Duodenal mucosa (tissue), 2 donors: ENCODE measurements around the gene RPRM.

Source experiments
- H3K27ac ChIP-seq: one replicate; pipeline ENCODE4 v1.7.0; 2013; ENCODE audit warnings: low read depth, low read length
- H3K27me3 ChIP-seq, 2 donors: one replicate each; pipeline ENCODE4 v1.7.0; 2013; ENCODE audit warnings: low read length in 2 of 2, control low read depth in 1 of 2; ENCODE audit not compliant: insufficient read depth in 2 of 2, control insufficient read depth in 1 of 2
- H3K36me3 ChIP-seq, 2 donors: one replicate each; pipeline ENCODE4 v1.7.0; 2013; ENCODE audit warnings: low read length in 2 of 2, control low read depth in 1 of 2; ENCODE audit not compliant: insufficient read depth in 2 of 2, control insufficient read depth in 1 of 2
- H3K4me1 ChIP-seq, 2 donors: one replicate each; pipeline ENCODE4 v1.7.0; 2013; ENCODE audit warnings: low read length in 2 of 2, control low read depth in 1 of 2; ENCODE audit not compliant: insufficient read depth in 2 of 2, control insufficient read depth in 1 of 2
- H3K4me3 ChIP-seq, 2 donors: one replicate each; pipeline ENCODE4 v1.7.0; 2013; ENCODE audit warnings: low read length in 2 of 2, low read depth in 1 of 2
- H3K9ac ChIP-seq, 2 donors: one replicate each; pipeline ENCODE4 v1.7.0; 2013; ENCODE audit warnings: low read length in 2 of 2, low read depth in 1 of 2
- H3K9me3 ChIP-seq, 2 donors: one replicate each; pipeline ENCODE4 v1.7.0; 2013; ENCODE audit warnings: low read length in 2 of 2, control low read depth in 1 of 2; ENCODE audit not compliant: control insufficient read depth in 1 of 2

The RPRM gene

DNA sequence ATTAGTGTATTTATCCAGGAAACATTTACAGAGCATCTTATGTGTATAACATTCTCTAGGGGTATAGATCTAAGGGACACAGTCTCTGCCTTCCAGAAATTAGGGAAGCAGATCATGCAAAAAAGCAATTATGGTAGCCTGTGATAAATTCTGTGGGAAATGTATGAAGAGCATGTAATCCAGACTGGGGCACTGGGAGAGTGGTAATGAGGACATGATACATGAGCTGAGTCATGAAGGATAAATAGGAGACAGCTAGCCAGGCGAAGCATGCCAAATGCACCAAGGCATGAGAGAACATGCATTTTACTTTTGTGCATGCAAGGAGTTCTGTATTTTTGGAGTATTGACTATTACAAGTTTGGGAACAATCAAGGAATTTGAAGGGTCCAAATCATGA lies 8.9 kb upstream of the RPRM start:
- H3K4me1 ChIP-seq = no peaks in the 10 kb centered on the region
- no peak overlapping the region for H3K27ac ChIP-seq
- H3K36me3 ChIP-seq = no peaks in the 10 kb centered on the region
- H3K4me3 ChIP-seq = no peak overlapping the region
- H3K9ac ChIP-seq = no peak overlapping the region
- H3K9me3 ChIP-seq = no peaks in the 10 kb centered on the region
- H3K27me3 ChIP-seq = no peaks in the 10 kb centered on the region

DNA sequence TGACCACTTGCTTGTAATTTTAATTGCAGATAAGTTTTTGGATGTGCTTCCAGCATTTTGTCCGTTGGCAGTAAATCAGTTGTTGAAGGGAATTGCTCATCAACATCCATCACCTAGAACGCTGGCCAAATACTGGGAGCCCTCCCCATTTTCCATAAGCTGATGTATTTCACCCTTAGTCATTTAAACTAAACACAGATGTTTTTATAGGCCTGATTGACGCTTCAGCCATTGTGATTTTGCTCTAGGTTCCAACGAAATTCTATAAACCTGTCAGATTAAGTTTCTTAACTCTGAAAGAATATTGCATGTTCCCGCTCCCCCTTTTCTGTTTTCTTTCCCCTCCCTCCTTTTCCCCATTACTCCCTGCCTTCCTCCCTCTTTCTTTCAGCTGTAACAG lies 1.0 kb upstream of the RPRM start:
- Histone ChIP-seq H3K9me3 (no peaks in the 10 kb centered on the region), H3K4me1 (peaks cover 12 to 14% of the 10 kb centered on the region in 2 donors), H3K4me3 (no peak overlapping the region), H3K36me3 (no peaks in the 10 kb centered on the region), H3K27ac (no peak overlapping the region), H3K27me3 (peaks cover 32 to 39% of the 10 kb centered on the region in 2 donors), H3K9ac (no peak overlapping the region)

DNA sequence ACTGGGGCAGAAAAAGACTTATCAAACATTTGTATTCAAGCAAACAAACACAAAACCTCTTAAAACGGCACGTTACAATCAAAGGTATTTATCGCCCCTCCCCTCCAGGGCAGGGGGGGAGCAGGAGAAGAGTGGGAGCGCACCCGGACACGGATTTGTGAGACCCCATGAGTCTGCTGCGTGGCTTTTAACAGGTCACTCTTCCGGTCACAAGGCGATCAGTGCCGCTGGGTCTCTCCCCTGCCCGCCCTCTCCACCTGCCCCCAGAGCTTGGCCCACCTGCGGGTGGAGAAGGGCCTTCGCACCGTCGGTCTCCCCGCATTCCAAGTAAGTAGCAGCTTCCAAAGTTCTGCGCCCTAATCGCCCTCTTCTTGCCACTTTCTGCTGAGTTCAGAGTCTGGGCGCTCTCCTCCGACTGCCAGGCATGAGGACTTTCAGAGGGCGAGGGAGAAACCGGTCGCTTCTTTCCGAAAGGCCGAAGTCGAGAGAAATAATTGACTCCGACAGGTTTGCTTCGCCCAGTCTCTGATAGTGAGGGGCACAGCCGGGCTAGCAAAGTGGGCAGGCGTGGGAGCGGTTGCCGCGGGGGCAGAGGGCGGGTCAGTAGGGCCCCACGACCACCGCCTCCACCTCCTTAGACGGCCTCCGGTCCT lies 800 bp downstream of the RPRM start:
- peaks cover 12 to 14% of the 10 kb centered on the region in 2 donors for H3K4me1 ChIP-seq
- H3K27ac ChIP-seq = no peak overlapping the region
- peaks cover 32 to 39% of the 10 kb centered on the region in 2 donors for H3K27me3 ChIP-seq
- no peaks in the 10 kb centered on the region for H3K36me3 ChIP-seq
- H3K4me3 ChIP-seq = peak overlapping the region; percentile 61 to 70
- no peak overlapping the region for H3K9ac ChIP-seq
- no peaks in the 10 kb centered on the region for H3K9me3 ChIP-seq

DNA sequence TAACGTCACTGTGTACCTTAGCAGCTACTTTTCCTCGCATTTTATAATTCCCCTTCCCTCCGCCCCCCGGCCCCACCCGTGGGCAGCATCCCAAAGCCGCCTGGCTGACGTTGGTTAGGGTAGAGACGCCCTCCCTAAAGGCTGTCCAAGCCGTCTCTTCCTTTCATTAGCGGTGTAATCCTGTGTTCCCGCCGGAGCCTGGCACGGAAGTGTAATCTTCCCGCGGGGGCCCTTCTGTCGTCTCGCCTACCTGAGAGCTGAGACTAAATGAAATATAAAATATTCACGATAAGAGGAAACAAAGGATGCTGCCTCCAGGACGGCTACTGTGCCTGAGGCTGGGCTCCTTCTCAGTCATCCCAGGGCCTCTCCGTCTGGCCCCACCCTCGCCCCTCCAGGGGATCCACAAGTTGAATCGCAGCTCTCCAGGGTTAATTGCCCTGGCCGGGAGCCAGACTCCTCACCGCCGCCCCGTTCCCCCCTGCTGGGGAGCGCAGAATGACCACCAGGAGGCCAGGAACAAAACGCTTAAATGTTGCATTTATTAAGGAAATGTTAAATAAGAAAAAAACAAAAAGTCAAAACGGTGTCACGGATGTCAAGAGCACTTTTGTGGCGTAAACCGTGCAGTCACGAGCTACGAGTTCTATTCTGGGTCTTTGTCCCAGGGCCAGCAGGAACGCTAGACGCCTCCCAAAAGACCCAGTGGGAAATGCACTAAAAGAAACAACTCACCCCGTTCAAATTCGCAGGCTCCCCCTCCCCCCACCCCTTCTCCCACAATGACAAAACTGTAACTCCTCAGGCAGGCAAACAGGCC lies 1.5 kb downstream of the RPRM start:
- Histone ChIP-seq H3K27ac (no peak overlapping the region), H3K9ac (no peak overlapping the region), H3K4me3 (no peak overlapping the region), H3K36me3 (no peaks in the 10 kb centered on the region), H3K27me3 (peaks cover 32 to 39% of the 10 kb centered on the region in 2 donors), H3K9me3 (no peaks in the 10 kb centered on the region), H3K4me1 (peaks cover 12 to 14% of the 10 kb centered on the region in 2 donors)

DNA sequence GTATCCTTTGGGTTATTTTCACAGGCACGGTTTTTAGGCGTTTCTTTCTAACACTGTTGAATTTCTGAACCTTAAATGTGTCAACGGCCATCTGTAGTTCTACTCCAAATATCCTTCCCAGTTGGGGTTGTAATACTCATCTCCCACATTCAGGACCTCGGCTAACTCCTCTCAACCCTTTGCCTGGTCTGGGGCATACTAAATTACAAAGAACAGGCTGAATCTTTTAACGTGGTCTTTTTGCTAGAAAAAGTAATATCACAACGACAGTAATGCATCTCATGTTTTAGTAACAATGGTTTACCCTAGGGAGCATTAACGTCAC lies 2.1 kb downstream of the RPRM start:
- Histone ChIP-seq H3K27me3 (peaks cover 32 to 39% of the 10 kb centered on the region in 2 donors), H3K36me3 (no peaks in the 10 kb centered on the region)

DNA sequence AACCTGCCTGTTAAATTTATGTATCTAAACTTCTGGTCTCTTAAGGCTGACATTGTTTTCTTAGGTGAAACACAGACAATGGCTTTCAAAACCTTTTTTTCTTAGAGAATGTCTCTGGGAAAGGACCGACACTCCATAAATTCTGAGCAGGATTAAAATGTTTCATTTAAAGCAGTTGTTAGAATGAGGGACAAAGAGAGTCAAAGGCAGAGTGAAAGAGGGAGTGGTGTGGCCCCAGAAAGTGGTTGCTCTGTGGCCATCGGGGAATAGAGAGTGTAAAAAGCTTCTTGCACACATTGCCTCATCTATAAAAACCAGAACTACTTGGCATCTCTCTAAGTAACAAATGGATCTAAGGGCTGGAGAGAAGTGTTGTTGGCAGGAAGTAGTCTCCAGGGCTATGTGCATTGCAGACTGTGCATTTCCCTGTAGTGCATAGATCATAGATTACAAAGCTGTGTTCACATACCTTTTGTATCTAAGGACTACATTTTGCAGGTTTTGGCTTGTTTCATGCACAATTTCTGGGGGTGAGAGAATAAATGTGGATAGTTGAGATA lies 3.6 kb downstream of the RPRM start:
- H3K27me3 ChIP-seq = peaks cover 32 to 39% of the 10 kb centered on the region in 2 donors
- no peak overlapping the region for H3K27ac ChIP-seq
- no peaks in the 10 kb centered on the region for H3K36me3 ChIP-seq
- H3K9ac ChIP-seq = no peak overlapping the region
- no peak overlapping the region for H3K4me3 ChIP-seq
- H3K9me3 ChIP-seq = no peaks in the 10 kb centered on the region
- H3K4me1 ChIP-seq = peaks cover 12 to 14% of the 10 kb centered on the region in 2 donors

More for the DNA sequence above, 2.1 kb downstream of the RPRM start:
- H3K27ac ChIP-seq = no peak overlapping the region
- no peak overlapping the region for H3K4me3 ChIP-seq
- no peaks in the 10 kb centered on the region for H3K9me3 ChIP-seq
- H3K9ac ChIP-seq = no peak overlapping the region
- H3K4me1 ChIP-seq = peaks cover 12 to 14% of the 10 kb centered on the region in 2 donors

DNA sequence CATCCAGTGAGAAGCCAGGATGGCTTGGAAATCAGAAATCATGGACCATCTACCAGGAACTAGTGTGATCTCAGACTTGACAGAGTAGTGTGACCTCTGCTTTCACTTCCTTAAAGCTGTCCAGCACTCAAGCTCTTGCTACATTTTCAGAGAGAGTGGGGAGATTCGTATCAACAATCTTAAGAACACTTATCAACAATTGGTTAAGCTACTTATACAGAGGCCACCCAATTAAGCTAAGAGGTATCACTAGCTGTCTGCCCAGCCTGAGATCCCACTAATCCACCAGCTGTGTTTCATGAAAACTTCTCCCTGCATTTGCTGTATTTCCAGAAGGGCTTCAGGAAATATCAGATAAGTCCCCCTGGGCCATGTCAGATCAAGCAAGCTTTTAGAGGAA lies 4.2 kb downstream of the RPRM start:
- H3K27me3 ChIP-seq = peaks cover 32 to 38% of the 10 kb centered on the region in 2 donors
- H3K9ac ChIP-seq = no peak overlapping the region
- H3K27ac ChIP-seq = no peak overlapping the region
- H3K36me3 ChIP-seq = no peaks in the 10 kb centered on the region
- peaks cover 12 to 14% of the 10 kb centered on the region in 2 donors for H3K4me1 ChIP-seq
- H3K9me3 ChIP-seq = no peaks in the 10 kb centered on the region
- no peak overlapping the region for H3K4me3 ChIP-seq

DNA sequence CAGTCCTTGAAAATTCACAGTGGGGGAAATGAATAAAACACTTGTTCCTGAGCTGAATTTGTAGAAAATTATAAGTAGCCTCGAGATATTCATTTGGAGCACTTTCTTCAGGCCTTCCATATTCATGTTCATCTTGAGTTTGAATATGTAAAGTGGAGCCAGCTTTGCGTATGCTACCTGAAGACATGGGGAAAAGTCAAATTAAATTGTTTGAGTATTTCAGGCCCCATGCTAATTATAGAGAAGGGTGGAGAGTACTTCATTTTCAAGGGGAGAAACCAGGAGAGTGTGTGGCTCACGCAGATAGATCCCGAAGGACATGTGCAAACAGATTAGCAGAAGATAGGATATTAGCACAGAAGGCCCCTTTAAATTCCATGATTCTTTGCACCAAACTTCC lies 7.7 kb downstream of the RPRM start:
- Histone ChIP-seq H3K27ac (no peak overlapping the region), H3K4me1 (no peaks in the 10 kb centered on the region), H3K4me3 (no peak overlapping the region), H3K36me3 (no peaks in the 10 kb centered on the region), H3K27me3 (peaks cover 8% of the 10 kb centered on the region in 2 donors), H3K9ac (no peak overlapping the region), H3K9me3 (no peaks in the 10 kb centered on the region)

DNA sequence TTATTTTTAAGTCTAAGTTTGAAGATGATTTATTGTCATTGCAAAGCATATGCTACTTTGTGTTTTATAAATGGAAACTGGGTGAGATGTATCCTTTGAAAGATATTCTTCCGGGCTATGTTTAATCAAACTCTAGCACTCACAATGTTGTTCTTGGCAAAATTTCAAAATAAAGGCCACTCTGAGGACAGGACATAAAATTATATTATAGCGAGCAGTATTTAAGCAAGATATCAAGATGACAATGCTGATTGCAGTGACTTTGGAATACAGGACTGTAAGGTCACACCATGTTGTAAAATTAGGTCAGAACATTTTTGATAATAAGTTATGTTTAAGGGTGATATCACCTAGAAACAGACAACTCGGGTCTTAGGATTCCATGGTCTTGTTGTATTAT lies 14.2 kb downstream of the RPRM start:
- H3K9ac ChIP-seq = no peak overlapping the region
- H3K27ac ChIP-seq = no peak overlapping the region
- no peaks in the 10 kb centered on the region for H3K9me3 ChIP-seq
- H3K27me3 ChIP-seq = no peaks in the 10 kb centered on the region
- H3K4me3 ChIP-seq = no peak overlapping the region
- no peaks in the 10 kb centered on the region for H3K36me3 ChIP-seq
- no peaks in the 10 kb centered on the region for H3K4me1 ChIP-seq

DNA sequence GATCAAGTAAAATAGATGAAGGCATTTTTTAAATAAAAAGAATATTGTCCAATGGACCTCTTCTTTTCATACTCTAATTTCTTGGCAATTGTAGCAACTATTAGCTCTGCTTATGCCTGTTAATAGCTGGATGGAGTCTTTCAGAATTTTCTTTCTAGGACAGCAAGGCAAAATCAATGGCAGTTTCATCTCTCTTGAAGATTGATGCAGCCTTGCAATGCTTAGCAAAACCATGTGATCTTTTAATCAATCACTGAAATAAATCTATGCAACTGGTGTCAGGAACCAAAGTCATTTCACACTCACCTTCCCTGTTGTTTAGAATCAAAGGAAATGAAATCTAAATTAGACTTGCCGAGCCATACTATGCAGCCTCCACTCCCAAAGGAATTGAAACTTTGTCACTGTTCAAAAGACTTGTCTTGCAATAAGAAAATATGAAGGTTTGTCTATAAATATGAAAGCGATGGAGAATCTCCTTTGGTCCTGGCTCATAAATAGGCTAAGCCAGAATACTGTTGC lies 16.2 kb downstream of the RPRM start:
- Histone ChIP-seq H3K9me3 (no peaks in the 10 kb centered on the region), H3K27me3 (no peaks in the 10 kb centered on the region), H3K4me1 (no peaks in the 10 kb centered on the region), H3K9ac (no peak overlapping the region), H3K36me3 (no peaks in the 10 kb centered on the region), H3K27ac (no peak overlapping the region), H3K4me3 (no peak overlapping the region)
